Left lung (tissue), 10 donors: ENCODE results near the gene FBXL7. TPM values are rescaled to one million over a fixed set of nuclear protein-coding genes. Genes with fewer than 3 reads are reported as not detected.

Experiments used
- ATAC-seq: fragments of 200-7000 bp; cut with Tn5 transposase; one replicate; pipeline ENCODE4 v1.9.1; 2020; ENCODE audit warnings: moderate library complexity
- DNase-seq, 4 donors: peaks; one replicate each; pipeline ENCODE4 v3.0.0-alpha.2; 2013 to 2020
- H3K27ac ChIP-seq, 2 donors: fragments of 200-600 bp; sonication (generic) in 1 of 2; one replicate each; pipeline versions ENCODE4 v1.5.0 to v1.8.0; 2020 to 2021
- H3K27me3 ChIP-seq, 2 donors: fragments of 200-600 bp; sonication (generic) in 1 of 2; one replicate each; pipeline versions ENCODE4 v1.5.0 to v1.8.0; 2020 to 2021
- H3K36me3 ChIP-seq, 2 donors: fragments of 200-600 bp; sonication (generic) in 1 of 2; one replicate each; pipeline versions ENCODE4 v1.5.0 to v1.8.0; 2020 to 2021
- H3K4me1 ChIP-seq, 2 donors: fragments of 200-600 bp; one replicate each; pipeline ENCODE4 v1.8.0; 2021
- H3K4me3 ChIP-seq, 2 donors: fragments of 200-600 bp; sonication (generic) in 1 of 2; one replicate each; pipeline versions ENCODE4 v1.5.0 to v1.8.0; 2020 to 2021; ENCODE audit warnings: mild to moderate bottlenecking in 1 of 2
- H3K9me3 ChIP-seq, 2 donors: fragments of 200-600 bp; sonication (generic) in 1 of 2; one replicate each; pipeline versions ENCODE4 v1.5.0 to v1.8.0; 2020 to 2021
- intact Hi-C, 2 donors: fragments of 100-400 bp; cut with DNase I; formaldehyde crosslinking; loops; one replicate each; pipeline versions ENCODE4 v1.11.2 to v1.14.2; 2022
- polyA plus RNA-seq, 6 donors: library from polyadenylated mRNA; unstranded; fragments of 120-200 nt; gene quantifications; one replicate each; pipeline ENCODE4 v1.2.1, GENCODE V29; 2013; ENCODE audit not compliant: insufficient read length in 6 of 6
- total RNA-seq, 2 donors: library from RNA; stranded (reverse); fragmentation: NEBNext Ultra II Directional; extraction: Animal tissue kit (Norgen Biotek cat#: 25700); gene quantifications; one replicate each; pipeline ENCODE4 v1.2.1, GENCODE V29; 2021
- TF ChIP-seq, protein P1 (sequence below), 2 donors: fragments of 200-600 bp; sonication (generic) in 1 of 2; IDR thresholded peaks; one replicate each; pipeline versions ENCODE4 v1.5.0 to v1.8.0; 2021; ENCODE audit warnings: antibody characterized with exemption in 2 of 2
- donor health status: DM: no; HTN: yes; CAD: no.
- donor health status: DM: no; HTN: no; CAD: no.

The FBXL7 gene
- total and polyA plus RNA-seq, 8 donors = 12.0 to 32.4 (median 28.1) TPM

DNA sequence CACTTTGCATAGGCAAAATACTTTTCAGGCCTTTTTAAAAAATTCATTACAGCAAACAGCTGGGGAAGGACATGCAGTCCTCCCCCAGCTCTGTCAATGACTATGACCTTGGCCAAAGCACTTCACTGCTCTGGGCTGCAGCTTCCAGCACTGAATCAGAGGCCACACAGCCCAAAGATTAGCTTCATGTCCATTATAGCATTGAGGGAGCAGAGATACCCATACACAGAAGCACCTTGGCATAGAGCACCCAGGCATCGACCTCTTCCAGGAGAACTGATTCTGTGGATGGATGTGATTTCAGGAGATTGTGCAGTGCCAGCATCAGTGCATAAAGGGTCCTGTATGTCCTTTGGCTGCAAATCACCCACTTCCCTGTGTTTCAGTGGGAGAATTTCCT, 437.7 kb downstream of the FBXL7 start:
- intact Hi-C loops = no loop called here
- Histone ChIP-seq H3K27ac (no peak overlapping the region), H3K27me3 (no peaks in the 10 kb centered on the region), H3K4me1 (no peaks in the 10 kb centered on the region), H3K9me3 (peaks cover 0 to 15% of the 10 kb centered on the region in 2 donors), H3K4me3 (no peak overlapping the region), H3K36me3 (peaks cover 0 to 7% of the 10 kb centered on the region in 2 donors)
- no peak for DNase-seq
- ATAC-seq = no peak
- TF ChIP-seq, protein P1, sequence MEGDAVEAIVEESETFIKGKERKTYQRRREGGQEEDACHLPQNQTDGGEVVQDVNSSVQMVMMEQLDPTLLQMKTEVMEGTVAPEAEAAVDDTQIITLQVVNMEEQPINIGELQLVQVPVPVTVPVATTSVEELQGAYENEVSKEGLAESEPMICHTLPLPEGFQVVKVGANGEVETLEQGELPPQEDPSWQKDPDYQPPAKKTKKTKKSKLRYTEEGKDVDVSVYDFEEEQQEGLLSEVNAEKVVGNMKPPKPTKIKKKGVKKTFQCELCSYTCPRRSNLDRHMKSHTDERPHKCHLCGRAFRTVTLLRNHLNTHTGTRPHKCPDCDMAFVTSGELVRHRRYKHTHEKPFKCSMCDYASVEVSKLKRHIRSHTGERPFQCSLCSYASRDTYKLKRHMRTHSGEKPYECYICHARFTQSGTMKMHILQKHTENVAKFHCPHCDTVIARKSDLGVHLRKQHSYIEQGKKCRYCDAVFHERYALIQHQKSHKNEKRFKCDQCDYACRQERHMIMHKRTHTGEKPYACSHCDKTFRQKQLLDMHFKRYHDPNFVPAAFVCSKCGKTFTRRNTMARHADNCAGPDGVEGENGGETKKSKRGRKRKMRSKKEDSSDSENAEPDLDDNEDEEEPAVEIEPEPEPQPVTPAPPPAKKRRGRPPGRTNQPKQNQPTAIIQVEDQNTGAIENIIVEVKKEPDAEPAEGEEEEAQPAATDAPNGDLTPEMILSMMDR (IDR thresholded peaks at IDR 0.05) = no peak

DNA sequence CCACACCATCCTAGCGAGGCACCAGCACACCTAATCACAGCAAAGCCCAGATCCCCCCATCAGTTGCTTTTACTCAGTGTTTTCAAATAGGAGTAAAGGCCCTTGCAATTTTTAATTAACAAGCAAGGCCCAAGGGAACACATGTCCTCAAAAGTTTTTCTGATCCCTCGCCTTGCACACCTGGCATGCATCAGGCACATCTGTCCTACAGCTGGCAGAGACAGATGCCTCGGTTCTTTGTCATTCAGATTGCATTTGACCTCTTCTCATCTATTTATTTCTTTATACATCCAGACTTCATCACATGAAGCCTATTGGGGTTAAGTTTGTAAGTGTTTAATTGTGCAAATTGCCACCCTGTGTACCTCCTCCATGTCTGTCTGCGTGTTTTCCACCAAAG, 438.2 kb downstream of the FBXL7 start:
- Histone ChIP-seq H3K4me1 (no peaks in the 10 kb centered on the region), H3K27me3 (no peaks in the 10 kb centered on the region), H3K9me3 (peaks cover 0 to 15% of the 10 kb centered on the region in 2 donors), H3K27ac (no peak overlapping the region), H3K36me3 (peaks cover 0 to 7% of the 10 kb centered on the region in 2 donors), H3K4me3 (no peak overlapping the region)
- no peak for DNase-seq
- intact Hi-C loops = no loop called here
- no peak for ATAC-seq
- TF ChIP-seq, protein P1 (IDR thresholded peaks at IDR 0.05) = no peak

DNA sequence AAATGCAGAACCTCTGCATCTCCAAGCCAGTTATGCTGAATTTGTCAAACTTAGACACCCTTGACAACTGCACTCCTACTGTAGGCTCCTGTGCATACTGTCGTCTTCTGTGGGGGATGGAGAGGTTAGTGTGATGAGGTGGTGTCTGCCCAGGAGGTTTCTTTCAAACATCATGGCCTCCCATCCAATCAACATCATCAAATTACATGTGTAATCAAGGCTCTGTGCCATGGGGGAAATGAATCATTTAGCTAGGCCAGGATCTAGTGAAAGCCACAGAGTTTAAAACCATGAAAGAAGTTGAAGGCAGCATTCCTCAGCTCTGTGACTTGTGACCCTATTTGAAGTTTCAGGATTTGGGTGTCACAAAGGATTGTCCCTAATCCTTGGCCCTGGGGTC, 439.0 kb downstream of the FBXL7 start:
- H3K36me3 ChIP-seq = peaks cover 0 to 7% of the 10 kb centered on the region in 2 donors
- H3K27ac ChIP-seq = no peak overlapping the region
- H3K4me1 ChIP-seq = no peaks in the 10 kb centered on the region
- intact Hi-C loops = no loop called here
- TF ChIP-seq, protein P1 (IDR thresholded peaks at IDR 0.05) = no peak
- no peak for DNase-seq
- no peak for ATAC-seq
- H3K27me3 ChIP-seq = no peaks in the 10 kb centered on the region
- peaks cover 0 to 15% of the 10 kb centered on the region in 2 donors for H3K9me3 ChIP-seq
- no peak overlapping the region for H3K4me3 ChIP-seq

DNA sequence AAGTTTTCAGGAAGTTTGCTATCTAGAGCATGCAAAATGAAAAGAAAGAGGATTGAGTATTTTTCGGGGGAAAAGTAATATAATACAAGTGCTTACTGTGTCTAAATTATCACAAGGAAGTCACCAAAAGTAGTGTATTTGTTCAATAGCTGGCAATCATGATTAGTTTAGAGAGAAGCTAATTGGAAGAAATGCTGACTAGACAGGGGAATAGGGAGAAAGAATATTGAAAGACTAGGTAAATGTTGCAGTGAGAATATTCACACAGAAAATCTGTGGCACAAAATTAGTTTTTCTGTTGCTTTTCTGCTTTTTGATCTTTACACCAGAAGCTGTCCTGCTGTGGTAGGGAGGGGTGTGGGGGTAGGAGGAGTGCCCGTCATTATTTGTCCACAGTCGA, 440.9 kb downstream of the FBXL7 start:
- intact Hi-C loops = no loop called here
- H3K4me1 ChIP-seq = no peaks in the 10 kb centered on the region
- TF ChIP-seq, protein P1 (IDR thresholded peaks at IDR 0.05) = no peak
- ATAC-seq (no peak), DNase-seq (no peak)
- H3K4me3 ChIP-seq = no peak overlapping the region
- no peak overlapping the region for H3K27ac ChIP-seq
- H3K9me3 ChIP-seq = peaks cover 0 to 12% of the 10 kb centered on the region in 2 donors
- H3K27me3 ChIP-seq = no peaks in the 10 kb centered on the region
- H3K36me3 ChIP-seq = peaks cover 0 to 7% of the 10 kb centered on the region in 2 donors

DNA sequence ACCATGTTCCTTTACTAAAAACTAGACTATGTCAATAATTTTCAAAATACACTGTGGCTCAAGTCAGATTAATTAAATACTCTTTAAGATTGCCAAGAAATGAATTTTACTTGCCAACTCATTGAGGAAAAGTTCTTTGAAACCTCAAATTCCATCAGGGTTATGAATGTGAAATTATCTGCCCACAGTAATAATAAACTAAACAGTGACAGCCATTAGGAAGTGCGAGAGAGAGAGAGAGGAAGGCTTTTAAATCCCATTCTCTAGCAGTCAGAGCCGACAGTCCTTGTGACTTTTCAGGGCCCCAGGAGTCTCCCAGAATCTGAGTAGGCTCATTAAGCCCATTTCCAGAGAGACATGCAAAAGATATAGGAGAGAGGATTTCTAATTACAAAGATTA, 443.5 kb downstream of the FBXL7 start:
- ATAC-seq = no peak
- Histone ChIP-seq H3K27ac (no peak overlapping the region), H3K9me3 (peaks cover 0 to 5% of the 10 kb centered on the region in 2 donors), H3K36me3 (no peaks in the 10 kb centered on the region), H3K4me1 (no peaks in the 10 kb centered on the region), H3K27me3 (no peaks in the 10 kb centered on the region), H3K4me3 (no peak overlapping the region)
- intact Hi-C loops = no loop called here
- no peak for DNase-seq
- TF ChIP-seq, protein P1 (IDR thresholded peaks at IDR 0.05) = no peak
